ENCODE measurements around the gene PRELID3B.

GRCh38 chr20:59044796-59045195, 2.2 kb upstream of the PRELID3B start:
- TF ChIP-seq CTCF (IDR thresholded peaks at IDR 0.05), result no peak
- no peak for TF ChIP-seq POLR2A (IDR thresholded peaks at IDR 0.05)
- TF ChIP-seq POLR2AphosphoS5 (IDR thresholded peaks at IDR 0.05), result no peak
